Measurements from ENCODE around the gene WDR37.

WDR37 gene

DNA sequence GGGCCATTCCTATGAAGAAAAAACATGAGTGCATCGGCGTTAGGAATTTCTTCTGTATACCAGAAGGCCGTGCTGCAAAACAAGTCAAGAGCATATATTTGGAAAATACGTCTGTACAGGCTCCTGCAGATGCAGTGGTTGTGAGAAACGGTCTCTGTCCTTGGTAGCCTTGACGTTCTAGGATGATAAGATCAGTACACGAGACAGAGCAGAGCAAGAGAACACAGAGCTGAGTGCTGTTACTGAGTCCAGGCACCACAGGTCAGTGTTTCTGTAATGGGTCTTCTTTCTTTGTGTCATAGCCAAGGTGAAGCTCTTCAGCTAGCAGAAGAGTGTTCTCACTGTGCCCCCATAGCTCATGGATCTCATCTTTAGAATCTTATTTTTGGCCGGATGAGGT is 62.8 kb downstream of the WDR37 start:
- POLR2A ChIA-PET (ENCODE audit: low non-redundant PET): no interaction called here
- no peak for DNase-seq (ENCODE audit: low spot score)
- CTCF ChIA-PET: no interaction called here
- TF ChIP-seq, protein P1, sequence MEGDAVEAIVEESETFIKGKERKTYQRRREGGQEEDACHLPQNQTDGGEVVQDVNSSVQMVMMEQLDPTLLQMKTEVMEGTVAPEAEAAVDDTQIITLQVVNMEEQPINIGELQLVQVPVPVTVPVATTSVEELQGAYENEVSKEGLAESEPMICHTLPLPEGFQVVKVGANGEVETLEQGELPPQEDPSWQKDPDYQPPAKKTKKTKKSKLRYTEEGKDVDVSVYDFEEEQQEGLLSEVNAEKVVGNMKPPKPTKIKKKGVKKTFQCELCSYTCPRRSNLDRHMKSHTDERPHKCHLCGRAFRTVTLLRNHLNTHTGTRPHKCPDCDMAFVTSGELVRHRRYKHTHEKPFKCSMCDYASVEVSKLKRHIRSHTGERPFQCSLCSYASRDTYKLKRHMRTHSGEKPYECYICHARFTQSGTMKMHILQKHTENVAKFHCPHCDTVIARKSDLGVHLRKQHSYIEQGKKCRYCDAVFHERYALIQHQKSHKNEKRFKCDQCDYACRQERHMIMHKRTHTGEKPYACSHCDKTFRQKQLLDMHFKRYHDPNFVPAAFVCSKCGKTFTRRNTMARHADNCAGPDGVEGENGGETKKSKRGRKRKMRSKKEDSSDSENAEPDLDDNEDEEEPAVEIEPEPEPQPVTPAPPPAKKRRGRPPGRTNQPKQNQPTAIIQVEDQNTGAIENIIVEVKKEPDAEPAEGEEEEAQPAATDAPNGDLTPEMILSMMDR (conservative IDR thresholded peaks at IDR 0.05; ENCODE audit: low read depth): no peak
- H3K27ac ChIP-seq: no peak overlapping the region

DNA sequence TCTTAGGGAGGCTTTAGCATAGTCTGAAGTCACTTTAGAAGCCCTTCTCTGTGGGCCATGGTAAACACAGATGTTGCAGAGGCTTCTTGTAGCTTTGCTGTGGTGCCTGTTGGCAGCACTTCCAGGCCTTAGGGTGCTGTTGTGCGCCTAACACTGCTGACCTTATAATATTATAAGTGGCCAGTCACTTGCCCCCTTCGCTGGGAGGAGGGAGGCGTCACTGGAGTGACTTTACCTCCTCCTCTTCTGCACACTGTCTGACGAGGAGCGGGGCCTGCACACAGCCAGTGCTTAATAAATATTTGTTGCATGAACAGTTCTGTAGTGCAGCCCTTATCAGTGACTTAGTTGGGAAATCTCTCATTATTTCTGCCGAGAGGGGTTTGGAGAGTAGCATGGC is 63.3 kb downstream of the WDR37 start:
- CTCF ChIA-PET: no interaction called here
- no peak for DNase-seq (ENCODE audit: low spot score)
- POLR2A ChIA-PET (ENCODE audit: low non-redundant PET): no interaction called here
- H3K27ac ChIP-seq: no peak overlapping the region
- TF ChIP-seq, protein P1 (conservative IDR thresholded peaks at IDR 0.05; ENCODE audit: low read depth): no peak

DNA sequence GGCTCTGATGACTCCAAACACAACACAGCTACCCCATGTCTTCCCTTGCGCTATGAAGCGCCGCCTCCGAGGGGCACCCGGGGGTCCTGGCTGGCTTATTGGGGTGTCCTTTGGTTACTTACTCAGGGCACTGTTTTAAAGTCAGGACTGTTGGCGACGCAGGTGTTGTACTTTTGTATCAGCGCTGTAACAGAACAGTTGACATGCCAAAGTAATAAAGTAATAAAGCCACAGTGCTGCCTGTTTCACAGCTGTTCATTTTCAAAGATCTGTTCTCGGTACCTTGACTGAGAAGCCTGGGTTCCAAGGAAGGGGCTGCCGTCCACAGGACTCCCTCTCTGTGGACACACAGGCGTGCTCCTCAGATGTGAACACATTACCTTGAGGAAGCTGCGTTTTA is 64.1 kb downstream of the WDR37 start:
- ChIA-PET CTCF (no interaction called here), POLR2A (ENCODE audit: low non-redundant PET) (no interaction called here)
- DNase-seq (ENCODE audit: low spot score): no peak
- H3K27ac ChIP-seq: no peak overlapping the region
- TF ChIP-seq, protein P1 (conservative IDR thresholded peaks at IDR 0.05; ENCODE audit: low read depth): no peak

DNA sequence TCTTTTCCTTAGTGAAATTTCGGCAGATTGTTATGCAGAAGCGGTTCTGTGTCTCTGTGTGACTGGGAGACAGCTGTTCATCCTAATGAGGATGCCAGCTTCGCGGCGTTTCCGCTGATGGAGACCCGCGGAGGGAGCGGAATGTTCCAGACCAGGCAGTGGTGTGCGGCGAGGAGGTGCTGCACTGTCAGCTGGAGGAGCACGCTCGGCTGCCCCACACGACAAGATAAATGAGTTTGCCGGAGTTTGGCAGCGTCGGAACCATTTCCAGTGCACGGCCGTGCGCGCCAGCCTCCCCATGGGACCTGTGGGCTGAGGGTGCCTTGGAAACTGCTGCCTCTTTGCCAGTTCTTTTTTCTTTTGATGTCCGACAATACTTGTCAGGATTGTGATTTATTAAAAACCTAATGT is 64.6 kb downstream of the WDR37 start:
- POLR2A ChIA-PET (ENCODE audit: low non-redundant PET): no interaction called here
- CTCF ChIA-PET: no interaction called here
- TF ChIP-seq, protein P1 (conservative IDR thresholded peaks at IDR 0.05; ENCODE audit: low read depth): no peak
- H3K27ac ChIP-seq: no peak overlapping the region
- DNase-seq (ENCODE audit: low spot score): no peak

DNA sequence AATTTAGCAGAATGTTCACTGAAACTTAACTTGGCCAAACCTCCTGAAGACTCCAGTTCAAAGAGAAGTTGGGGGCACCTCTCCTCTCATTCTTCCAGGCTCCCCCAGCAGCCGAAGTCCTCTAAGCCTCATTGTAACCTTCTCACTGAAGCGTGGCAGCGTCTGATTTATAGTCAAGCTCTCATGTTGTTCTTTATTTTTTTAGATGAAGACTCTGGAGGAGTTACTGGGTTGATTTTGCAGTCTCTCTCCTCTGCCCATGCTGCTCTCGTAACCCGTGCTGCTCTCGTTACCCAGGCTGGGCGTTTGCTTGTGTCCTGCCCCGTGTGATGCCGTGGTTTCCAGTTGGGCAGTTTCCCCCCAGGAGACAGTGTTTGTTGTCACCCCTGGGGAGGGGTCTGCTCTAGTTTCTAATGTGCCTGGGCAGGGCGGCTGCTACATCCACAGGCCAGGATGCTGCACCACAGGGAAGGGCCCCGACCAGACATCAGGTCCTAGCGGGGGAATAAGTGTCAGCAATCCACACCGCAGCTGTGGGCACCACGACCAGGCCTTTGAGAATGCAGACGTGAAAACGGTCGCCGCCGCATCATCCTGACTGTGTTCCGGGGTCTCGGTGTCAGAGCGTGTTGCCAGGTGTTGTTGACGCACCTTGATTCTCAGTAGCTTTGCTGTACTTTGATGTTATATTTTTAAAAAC is 65.2 kb downstream of the WDR37 start:
- no peak overlapping the region for H3K27ac ChIP-seq
- CTCF ChIA-PET: no interaction called here
- TF ChIP-seq, protein P1 (conservative IDR thresholded peaks at IDR 0.05; ENCODE audit: low read depth): no peak
- POLR2A ChIA-PET (ENCODE audit: low non-redundant PET): no interaction called here
- DNase-seq (ENCODE audit: low spot score): no peak

DNA sequence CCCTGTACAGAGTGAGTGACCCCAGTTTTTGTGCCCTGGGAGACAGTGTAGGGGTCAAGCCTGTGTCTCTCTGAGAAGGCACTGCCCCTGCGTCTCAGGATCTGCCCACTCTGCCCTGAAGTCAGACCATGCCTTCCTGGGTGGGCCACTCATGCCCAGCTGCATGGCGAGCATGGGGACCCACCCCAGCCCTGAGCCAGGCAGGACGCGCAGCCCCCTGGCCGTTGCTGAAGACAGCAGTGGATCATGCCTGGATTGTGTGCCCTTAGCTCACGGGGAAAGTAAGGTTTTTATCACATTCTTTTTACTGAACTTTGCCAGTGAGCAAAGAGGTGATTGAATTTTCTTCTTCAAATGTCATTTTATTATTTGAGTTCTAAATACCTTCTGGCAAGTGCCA is 66.2 kb downstream of the WDR37 start:
- H3K27ac ChIP-seq: no peak overlapping the region
- ChIA-PET POLR2A (ENCODE audit: low non-redundant PET) (no interaction called here), CTCF (no interaction called here)
- DNase-seq (ENCODE audit: low spot score): no peak
- TF ChIP-seq, protein P1 (conservative IDR thresholded peaks at IDR 0.05; ENCODE audit: low read depth): no peak

Data from RWPE1 (cell line).